Peyer's patch (tissue), 4 donors: ENCODE data around the gene ELF1.

Experiments
- POLR2A ChIP-seq, 2 donors: fragments of 450-650 bp; IDR thresholded peaks; one replicate each; pipeline ENCODE4 v1.5.1; 2017; ENCODE audit warnings: antibody characterized with exemption in 2 of 2, mild to moderate bottlenecking in 2 of 2, moderate library complexity in 2 of 2
- TF ChIP-seq, protein P1 (sequence below), 6 experiments: fragments of 450-650 bp in 4 of 6; fragments of 200-600 bp in 2 of 6; sonication (generic) in 1 of 6; IDR thresholded peaks; one replicate each; pipeline ENCODE4 v1.5.1; 2017 to 2019; ENCODE audit warnings: antibody characterized with exemption in 6 of 6, mild to moderate bottlenecking in 3 of 6, moderate library complexity in 1 of 6

DNA sequence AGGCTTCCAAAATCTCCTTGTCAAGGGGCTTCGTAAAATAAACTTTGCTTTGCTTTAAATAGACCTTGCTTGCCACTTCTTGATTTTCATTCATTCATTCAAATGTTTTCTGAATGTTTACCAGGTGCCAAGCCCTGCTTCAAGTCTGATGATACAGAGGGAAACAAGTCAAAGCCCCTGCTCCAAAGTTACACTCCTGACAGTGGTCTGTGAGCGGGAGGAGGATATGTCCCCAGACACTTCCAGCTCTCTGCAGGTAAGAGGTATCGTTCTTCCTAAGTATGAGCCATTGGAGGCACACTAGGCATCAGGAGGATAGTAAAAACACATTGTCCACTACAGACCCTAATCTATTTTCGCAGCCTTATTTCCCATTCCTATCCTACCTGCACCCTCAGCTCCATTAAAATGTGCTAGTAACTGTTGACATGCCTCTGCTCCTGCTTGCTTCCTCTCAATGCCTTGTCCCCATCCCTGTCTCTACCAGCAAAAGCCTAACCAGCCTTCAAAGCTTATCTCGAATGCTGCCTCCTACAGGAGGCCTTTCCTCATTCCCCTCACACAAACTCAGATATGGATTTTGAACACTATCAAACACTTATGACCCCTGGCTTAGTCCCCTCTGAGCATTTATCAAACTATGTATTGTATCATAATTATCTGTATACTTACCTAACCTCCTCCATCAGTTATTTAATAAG is 36.0 kb upstream of the ELF1 start:
- TF ChIP-seq, protein P1, sequence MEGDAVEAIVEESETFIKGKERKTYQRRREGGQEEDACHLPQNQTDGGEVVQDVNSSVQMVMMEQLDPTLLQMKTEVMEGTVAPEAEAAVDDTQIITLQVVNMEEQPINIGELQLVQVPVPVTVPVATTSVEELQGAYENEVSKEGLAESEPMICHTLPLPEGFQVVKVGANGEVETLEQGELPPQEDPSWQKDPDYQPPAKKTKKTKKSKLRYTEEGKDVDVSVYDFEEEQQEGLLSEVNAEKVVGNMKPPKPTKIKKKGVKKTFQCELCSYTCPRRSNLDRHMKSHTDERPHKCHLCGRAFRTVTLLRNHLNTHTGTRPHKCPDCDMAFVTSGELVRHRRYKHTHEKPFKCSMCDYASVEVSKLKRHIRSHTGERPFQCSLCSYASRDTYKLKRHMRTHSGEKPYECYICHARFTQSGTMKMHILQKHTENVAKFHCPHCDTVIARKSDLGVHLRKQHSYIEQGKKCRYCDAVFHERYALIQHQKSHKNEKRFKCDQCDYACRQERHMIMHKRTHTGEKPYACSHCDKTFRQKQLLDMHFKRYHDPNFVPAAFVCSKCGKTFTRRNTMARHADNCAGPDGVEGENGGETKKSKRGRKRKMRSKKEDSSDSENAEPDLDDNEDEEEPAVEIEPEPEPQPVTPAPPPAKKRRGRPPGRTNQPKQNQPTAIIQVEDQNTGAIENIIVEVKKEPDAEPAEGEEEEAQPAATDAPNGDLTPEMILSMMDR (IDR thresholded peaks at IDR 0.05), result peak in 4 of 6 experiments; percentile 11 to 40 (median 25)
- no peak for TF ChIP-seq POLR2A (IDR thresholded peaks at IDR 0.05)
